Measurements from ENCODE around the gene AMER2. TPM values are rescaled to one million over a fixed set of nuclear protein-coding genes. Genes with fewer than 3 reads are reported as not detected.

Gene AMER2, protein sequence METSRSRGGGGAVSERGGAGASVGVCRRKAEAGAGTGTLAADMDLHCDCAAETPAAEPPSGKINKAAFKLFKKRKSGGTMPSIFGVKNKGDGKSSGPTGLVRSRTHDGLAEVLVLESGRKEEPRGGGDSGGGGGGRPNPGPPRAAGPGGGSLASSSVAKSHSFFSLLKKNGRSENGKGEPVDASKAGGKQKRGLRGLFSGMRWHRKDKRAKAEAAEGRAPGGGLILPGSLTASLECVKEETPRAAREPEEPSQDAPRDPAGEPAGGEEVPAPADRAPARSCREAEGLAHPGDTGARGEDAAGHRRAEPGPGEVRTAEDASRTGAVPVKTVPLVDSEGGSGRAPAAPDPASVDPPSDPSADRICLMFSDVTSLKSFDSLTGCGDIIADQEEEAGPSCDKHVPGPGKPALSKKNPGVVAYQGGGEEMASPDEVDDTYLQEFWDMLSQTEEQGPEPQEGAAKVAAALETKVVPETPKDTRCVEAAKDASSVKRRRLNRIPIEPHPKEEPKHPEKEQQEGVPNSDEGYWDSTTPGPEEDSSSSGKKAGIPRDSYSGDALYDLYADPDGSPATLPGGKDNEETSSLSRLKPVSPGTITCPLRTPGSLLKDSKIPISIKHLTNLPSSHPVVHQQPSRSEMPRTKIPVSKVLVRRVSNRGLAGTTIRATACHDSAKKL
- total RNA-seq (2022) (not detected in 2 replicates), Bru-seq, nascent RNA (not detected), BruChase-seq, experiment 1, labeled RNA remaining after a 6-hour chase (not detected), BruChase-seq, experiment 2, labeled RNA remaining after a 2-hour chase (not detected)
- long read RNA-seq = 0 reads

DNA sequence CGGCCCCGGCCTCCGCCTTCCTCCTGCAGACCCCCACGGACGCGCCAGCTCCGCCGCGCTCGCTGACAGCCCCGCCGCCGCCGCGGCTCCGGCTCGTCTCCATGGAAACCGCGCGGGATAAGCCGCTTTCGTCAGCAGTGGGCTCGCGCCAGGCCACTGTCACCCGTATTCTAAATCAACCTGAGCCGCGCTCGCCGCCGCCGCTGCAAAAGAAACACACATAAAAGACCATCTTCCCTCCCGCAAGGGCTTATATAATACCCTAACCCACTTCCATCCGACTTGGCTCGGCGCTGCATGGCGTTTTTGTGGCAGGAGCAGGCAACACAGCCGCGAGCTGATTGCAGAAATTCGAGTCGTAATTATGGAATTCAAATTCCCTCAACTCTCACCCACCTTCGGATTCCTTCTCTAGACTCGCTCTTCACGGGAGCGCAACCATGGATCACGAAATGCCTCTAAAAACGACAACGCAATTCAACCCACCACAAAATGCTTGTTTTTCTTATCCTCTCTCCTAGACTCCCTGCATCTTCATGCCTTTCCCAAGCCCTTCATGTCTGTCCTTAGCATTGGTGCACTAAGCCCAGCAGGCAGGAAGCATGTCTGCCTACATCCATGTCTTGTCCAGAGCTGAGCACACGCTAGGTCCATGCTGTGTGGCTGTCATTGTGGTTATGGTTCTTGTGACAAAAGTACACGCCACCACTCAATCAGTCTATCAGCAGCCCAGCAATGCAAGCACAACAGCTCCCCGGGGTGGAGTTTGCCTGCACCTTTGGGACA lies at the start of gene AMER2:
Gene AMER2, minus strand, starts transcription at position 772 of the 786 bp plus-strand sequence. Its CDS starts 669 bp downstream, at position 103.
- Mint-ChIP-seq H3K4me1 (ENCODE audit: low read depth, unreplicated experiment) (no peaks in the 10 kb centered on the region), H3K27ac (ENCODE audit: unreplicated experiment) (no peak within 1 kb of the TSS), H3K9me3 (ENCODE audit: low read depth, unreplicated experiment) (peaks cover 5% of the 10 kb centered on the region), H3K36me3 (ENCODE audit: insufficient read depth, unreplicated experiment) (no peaks in the 10 kb centered on the region), H3K4me3 (ENCODE audit: low read depth, unreplicated experiment) (no peak within 1 kb of the TSS), H3K27me3 (ENCODE audit: unreplicated experiment) (peaks cover 39% of the 10 kb centered on the region)
- no TSS peak for BruUV-seq (replicated peaks)
- CTCF ChIA-PET = no interaction called here
- no peak for DNase-seq
- intact Hi-C loops (cut with micrococcal nuclease; ENCODE audit: unreplicated experiment) = no loop called here
- TF ChIP-seq, protein P1, sequence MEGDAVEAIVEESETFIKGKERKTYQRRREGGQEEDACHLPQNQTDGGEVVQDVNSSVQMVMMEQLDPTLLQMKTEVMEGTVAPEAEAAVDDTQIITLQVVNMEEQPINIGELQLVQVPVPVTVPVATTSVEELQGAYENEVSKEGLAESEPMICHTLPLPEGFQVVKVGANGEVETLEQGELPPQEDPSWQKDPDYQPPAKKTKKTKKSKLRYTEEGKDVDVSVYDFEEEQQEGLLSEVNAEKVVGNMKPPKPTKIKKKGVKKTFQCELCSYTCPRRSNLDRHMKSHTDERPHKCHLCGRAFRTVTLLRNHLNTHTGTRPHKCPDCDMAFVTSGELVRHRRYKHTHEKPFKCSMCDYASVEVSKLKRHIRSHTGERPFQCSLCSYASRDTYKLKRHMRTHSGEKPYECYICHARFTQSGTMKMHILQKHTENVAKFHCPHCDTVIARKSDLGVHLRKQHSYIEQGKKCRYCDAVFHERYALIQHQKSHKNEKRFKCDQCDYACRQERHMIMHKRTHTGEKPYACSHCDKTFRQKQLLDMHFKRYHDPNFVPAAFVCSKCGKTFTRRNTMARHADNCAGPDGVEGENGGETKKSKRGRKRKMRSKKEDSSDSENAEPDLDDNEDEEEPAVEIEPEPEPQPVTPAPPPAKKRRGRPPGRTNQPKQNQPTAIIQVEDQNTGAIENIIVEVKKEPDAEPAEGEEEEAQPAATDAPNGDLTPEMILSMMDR (IDR thresholded peaks at IDR 0.05; ENCODE audit: unreplicated experiment) = no peak

DNA sequence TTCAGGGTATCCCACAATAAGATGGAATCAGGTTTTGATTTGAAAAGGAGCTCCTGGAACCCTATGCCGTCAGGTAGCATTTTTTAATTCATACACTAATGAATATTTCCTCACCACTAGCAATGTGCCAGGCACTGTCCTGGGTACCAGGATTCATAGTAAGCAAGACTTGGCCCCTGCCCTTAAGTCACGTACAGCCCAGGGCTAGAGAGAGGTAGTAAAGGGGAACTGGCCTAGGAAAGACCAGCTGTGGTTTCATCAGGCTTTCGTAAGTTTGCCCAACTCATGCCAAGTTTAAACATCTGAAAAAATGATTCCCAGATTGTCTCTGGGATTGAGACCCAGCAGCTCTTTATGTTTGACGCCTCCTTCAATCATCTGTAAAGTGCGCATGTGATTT lies 45.9 kb upstream of the AMER2 start:
- Mint-ChIP-seq H3K4me1 (ENCODE audit: low read depth, unreplicated experiment) (no peaks in the 10 kb centered on the region), H3K9me3 (ENCODE audit: low read depth, unreplicated experiment) (no peaks in the 10 kb centered on the region), H3K27ac (ENCODE audit: unreplicated experiment) (no peak overlapping the region), H3K36me3 (ENCODE audit: insufficient read depth, unreplicated experiment) (no peaks in the 10 kb centered on the region), H3K4me3 (ENCODE audit: low read depth, unreplicated experiment) (no peak overlapping the region), H3K27me3 (ENCODE audit: unreplicated experiment) (peaks cover 45% of the 10 kb centered on the region)
- DNase-seq = no peak
- BruUV-seq (replicated peaks) = no TSS peak
- CTCF ChIA-PET = no interaction called here
- TF ChIP-seq, protein P1 (IDR thresholded peaks at IDR 0.05; ENCODE audit: unreplicated experiment) = no peak
- intact Hi-C loops (cut with micrococcal nuclease; ENCODE audit: unreplicated experiment) = no loop called here

DNA sequence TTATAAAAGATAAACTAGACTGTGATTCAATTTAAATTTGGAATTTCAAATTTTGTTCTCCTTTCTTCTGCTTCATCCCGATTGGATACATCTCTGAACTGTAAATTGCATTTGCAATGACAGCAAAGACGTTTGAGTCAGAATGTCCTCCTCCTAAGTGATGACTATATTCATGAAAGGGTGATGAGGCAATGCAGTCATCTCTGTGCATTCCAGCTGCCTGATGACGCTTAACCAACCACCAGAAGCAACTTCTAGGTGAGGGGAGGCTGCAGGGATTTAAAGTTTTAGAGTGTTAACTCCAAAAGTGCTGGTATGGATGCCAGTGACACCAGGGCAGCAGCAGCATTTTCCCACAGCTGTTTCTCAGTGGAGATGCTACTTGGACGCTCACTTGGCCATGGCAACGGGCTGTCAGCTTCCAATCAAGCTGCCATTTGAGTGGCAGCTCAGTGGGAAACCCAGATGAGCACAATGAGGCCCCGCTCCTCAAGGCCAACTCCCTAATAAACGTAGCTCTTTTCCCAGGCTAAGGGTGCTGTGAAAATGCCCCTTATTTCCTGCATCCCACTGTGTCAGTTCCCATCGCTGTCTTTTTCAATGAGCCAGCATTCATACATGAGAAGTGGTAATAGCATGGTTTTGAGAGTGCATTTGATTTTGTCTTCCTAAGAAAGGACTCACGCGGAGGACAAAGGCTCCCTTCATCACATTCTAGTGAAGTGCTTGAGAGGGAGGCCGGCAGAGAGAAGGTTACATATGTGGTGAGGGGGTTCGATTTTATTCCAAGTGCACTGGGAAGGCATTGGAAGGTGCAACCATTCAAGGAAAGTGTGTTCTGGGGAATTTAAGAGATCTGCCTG lies 45.2 kb upstream of the AMER2 start:
- no TSS peak for BruUV-seq (replicated peaks)
- no peaks in the 10 kb centered on the region for H3K4me1 Mint-ChIP-seq (ENCODE audit: low read depth, unreplicated experiment)
- CTCF ChIA-PET = no interaction called here
- H3K27me3 Mint-ChIP-seq (ENCODE audit: unreplicated experiment) = peaks cover 37% of the 10 kb centered on the region
- H3K4me3 Mint-ChIP-seq (ENCODE audit: low read depth, unreplicated experiment) = no peak overlapping the region
- no peak for DNase-seq
- H3K27ac Mint-ChIP-seq (ENCODE audit: unreplicated experiment) = no peak overlapping the region
- intact Hi-C loops (cut with micrococcal nuclease; ENCODE audit: unreplicated experiment) = no loop called here
- TF ChIP-seq, protein P1 (IDR thresholded peaks at IDR 0.05; ENCODE audit: unreplicated experiment) = no peak
- no peaks in the 10 kb centered on the region for H3K36me3 Mint-ChIP-seq (ENCODE audit: insufficient read depth, unreplicated experiment)
- no peaks in the 10 kb centered on the region for H3K9me3 Mint-ChIP-seq (ENCODE audit: low read depth, unreplicated experiment)

DNA sequence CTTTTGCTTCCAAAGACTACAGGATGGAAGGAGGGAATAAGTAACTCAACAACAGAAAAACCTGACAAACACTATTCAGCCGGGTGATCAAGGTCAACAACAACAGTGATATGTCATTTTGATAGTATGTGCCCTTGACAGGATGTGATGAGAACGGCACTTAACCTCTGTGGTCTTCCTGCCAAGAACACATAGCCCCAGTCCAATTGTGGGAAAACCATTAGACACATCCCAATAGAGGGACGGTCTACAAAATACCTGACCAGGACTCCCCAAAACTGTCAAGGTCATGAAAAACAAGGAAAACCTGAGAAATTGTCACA lies 43.1 kb upstream of the AMER2 start:
- TF ChIP-seq, protein P1 (IDR thresholded peaks at IDR 0.05; ENCODE audit: unreplicated experiment) = no peak
- intact Hi-C loops (cut with micrococcal nuclease; ENCODE audit: unreplicated experiment) = no loop called here
- no TSS peak for BruUV-seq (replicated peaks)
- Mint-ChIP-seq H3K27me3 (ENCODE audit: unreplicated experiment) (peaks cover 33% of the 10 kb centered on the region), H3K36me3 (ENCODE audit: insufficient read depth, unreplicated experiment) (no peaks in the 10 kb centered on the region), H3K9me3 (ENCODE audit: low read depth, unreplicated experiment) (no peaks in the 10 kb centered on the region), H3K27ac (ENCODE audit: unreplicated experiment) (no peak overlapping the region), H3K4me1 (ENCODE audit: low read depth, unreplicated experiment) (no peaks in the 10 kb centered on the region), H3K4me3 (ENCODE audit: low read depth, unreplicated experiment) (no peak overlapping the region)
- CTCF ChIA-PET = no interaction called here
- DNase-seq = no peak

All from Calu3 (cell line).